ENCODE measurements around the gene PDIA2.

DNA sequence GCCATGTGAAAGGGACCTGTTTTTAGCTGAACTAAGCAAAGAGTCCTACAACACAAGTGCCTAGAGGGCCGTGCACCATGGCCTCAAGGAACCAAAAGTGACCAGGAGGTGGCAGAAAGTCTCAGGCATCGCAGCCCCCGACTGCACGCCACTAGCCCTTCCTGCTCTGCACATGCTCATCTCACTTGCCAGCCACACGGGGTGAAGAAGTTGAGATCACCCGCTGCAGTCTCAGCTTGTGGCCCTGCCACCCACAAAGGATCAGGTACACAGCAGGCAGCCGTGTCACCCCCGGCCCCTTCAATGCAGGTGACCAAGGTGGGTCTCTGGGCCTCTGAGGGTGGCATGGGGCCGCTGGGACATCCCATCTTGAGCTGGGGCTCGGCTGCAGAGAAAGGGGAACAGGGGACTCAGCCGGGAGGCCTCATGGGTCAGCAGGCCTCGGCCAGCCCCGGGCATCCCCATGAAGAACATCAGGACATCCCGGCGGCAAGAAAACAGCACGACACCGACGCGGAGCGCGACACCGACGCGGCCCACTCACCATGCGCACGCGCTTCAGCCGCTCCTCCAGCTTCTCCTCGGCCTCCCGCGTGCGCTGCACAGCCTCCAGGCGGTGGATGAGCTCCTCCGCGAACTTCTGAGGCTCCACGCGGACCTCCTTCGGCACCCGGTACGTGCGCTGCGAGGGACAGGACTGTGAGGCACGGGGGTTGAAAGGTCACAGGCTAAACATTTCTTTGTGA is 21.0 kb downstream of the PDIA2 start:
- TF ChIP-seq CTCF (IDR thresholded peaks at IDR 0.05) (no peak), EP300 (IDR thresholded peaks at IDR 0.05) (no peak)
